Measurements from ENCODE around the gene C13orf46.

The C13orf46 gene

DNA sequence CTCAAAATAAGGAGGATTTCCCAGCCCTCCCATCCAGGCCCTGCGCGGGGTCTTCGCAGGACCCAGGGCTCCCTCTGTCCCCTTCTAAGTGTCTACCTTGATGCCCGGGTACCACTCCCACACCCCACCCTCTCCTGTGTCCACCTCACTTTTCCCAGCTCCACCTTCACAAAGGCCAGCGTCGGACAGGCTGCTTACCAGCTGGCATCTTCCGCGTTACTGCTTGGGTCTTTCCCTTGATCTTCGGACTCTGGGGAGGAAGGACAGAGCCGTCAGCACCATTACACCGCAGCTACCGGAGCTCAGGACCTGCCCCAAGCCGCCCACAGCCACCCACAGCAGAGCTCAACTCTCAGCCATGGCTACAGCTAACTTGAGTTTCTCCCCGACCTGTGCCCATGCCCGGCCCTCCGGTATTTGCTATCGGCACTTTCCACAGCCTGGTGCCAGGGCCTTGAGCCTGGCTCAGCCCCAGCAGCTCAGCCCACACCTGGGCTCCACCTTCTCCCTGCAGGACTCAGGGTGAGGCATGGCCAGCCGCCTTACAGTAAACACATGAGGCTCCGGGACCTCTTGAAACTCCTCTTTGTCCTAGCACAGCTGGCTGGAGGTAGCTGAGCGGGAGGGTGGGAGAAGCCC, 3.8 kb downstream of the C13orf46 start:
- H3K27ac Mint-ChIP-seq (ENCODE audit: low read depth), result no peak overlapping the region

DNA sequence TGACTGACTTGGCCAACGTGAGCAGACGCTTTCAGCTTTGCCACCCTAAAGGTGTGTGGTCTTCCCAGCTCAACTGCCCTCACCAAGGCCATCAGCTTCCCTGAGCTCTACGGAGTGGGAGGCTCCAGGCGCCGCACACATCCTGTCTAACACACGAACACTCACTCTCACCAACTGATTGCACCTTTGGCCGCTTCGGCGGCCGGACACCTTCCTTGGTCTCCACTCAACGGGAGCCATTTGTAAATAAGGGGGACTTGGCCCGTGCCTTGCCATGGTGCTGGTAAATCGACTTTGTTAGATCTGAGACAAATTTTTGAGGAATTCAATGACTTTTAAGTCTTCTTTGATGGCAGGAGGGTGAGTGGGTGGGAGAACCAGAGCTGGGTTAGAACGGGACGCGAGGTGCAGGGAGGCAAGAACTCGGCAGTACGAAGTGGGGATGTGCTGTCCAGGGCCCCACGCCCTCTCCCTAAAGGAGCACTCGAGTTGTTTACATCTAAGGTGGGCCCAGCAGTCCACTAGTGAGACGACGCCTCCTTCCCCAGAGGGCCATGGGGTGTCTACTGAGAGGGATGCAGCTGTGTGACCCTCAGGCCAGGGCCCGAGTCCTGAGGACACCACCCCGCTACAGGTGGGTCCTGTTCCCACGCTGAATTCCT, 4.4 kb downstream of the C13orf46 start:
- H3K9me3 Mint-ChIP-seq, result no peaks in the 10 kb centered on the region
- H3K36me3 Mint-ChIP-seq (ENCODE audit: insufficient read depth), result peaks cover 42% of the 10 kb centered on the region
- no peak overlapping the region for H3K27ac Mint-ChIP-seq (ENCODE audit: low read depth)
- H3K4me3 Mint-ChIP-seq, result no peak overlapping the region
- no peaks in the 10 kb centered on the region for H3K27me3 Mint-ChIP-seq
- H3K4me1 Mint-ChIP-seq, result no peaks in the 10 kb centered on the region
- DNase-seq (ENCODE audit: low spot score in 2 of 2) (no peak), ATAC-seq (replicated peaks; ENCODE audit: extremely low read depth, poor library complexity, severe bottlenecking) (no peak)

More for the DNA sequence above, 3.8 kb downstream of the C13orf46 start:
- H3K36me3 Mint-ChIP-seq (ENCODE audit: insufficient read depth), result peaks cover 46% of the 10 kb centered on the region
- no peak overlapping the region for H3K4me3 Mint-ChIP-seq
- no peak for DNase-seq (ENCODE audit: low spot score in 2 of 2)
- no peaks in the 10 kb centered on the region for H3K27me3 Mint-ChIP-seq
- no peak for ATAC-seq (replicated peaks; ENCODE audit: extremely low read depth, poor library complexity, severe bottlenecking)
- no peaks in the 10 kb centered on the region for H3K9me3 Mint-ChIP-seq
- H3K4me1 Mint-ChIP-seq, result no peaks in the 10 kb centered on the region

DNA sequence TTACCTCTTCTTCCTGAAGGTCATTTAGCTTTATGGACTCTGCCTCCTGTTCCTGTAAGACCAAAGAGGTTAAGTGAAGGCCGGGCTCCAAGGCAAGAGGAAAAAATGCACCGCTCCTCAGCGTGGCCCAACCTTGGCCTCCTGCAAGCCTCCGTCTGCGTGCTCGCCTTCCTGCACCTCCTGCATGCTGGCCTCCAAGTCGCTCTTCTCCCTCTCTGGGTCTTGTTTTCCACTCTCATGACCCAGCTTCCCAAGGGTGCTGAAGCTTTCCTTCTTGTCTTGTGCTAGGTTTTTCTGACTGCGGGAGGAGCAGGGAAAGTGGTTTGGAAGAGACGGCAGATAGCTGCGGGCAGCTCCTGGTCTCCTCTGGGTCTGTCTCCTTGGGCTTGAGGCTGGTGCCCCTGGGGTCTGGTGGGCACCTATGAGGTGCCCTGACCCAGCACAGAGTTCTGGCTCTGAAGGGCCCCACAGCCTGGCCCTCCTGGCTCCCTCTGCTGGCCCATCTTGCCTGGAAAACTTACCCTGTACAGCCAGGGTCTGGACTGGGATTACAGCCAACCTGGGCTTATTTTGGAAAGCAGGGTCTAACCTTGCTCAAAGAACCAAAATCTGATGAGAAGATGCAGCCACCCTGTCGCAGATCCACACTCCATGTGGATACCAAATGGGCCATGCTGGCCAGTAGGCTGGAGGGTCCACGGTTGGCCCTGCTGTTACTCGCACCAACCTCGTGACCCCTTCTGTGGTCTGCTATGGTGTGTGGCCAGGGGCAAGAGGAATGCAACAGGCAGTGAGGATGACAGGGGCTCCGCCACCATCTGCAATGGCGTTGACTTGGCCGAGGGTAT, 5.2 kb downstream of the C13orf46 start:
- DNase-seq (ENCODE audit: low spot score in 2 of 2) (no peak), ATAC-seq (replicated peaks; ENCODE audit: extremely low read depth, poor library complexity, severe bottlenecking) (no peak)
- Mint-ChIP-seq H3K27me3 (no peaks in the 10 kb centered on the region), H3K36me3 (ENCODE audit: insufficient read depth) (peaks cover 39% of the 10 kb centered on the region), H3K9me3 (no peaks in the 10 kb centered on the region), H3K4me1 (no peaks in the 10 kb centered on the region), H3K27ac (ENCODE audit: low read depth) (peak overlapping the region; percentile 16), H3K4me3 (no peak overlapping the region)

DNA sequence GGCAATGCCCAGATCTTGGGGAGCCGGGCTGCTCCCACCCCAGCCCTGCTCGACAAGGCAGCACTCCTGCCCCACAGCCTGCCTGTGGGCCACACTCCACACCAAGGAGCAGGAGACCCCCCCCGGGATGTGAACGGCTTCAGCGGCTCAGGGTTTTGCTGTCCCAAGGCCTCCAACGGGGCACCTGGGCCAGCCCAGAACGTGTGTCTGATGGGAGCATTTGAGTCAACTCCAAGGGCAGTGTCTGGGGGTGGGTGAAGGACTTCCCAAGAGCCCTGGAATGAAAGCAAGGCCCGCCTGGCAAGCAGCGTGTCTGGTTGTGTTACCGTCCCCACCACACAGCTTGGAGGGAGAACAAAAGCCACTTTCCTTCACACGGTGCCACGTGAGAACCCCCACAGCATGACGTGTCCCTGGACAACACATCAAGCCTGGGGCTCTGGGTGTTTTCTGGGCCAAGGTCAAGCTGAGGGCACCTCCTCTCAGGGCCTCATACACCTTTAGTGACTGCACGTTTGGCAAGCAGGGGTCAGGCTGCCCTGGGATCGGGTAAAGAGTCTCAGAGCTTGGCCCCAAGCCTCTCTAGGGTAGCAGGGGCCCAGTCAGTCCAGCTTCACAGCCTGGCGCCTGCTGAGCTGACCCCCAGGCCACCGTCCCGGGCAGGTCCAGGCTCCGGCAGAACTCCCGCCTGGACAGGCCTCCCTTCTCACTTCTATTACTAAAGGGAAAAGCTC, 6.0 kb downstream of the C13orf46 start:
- H3K27ac Mint-ChIP-seq (ENCODE audit: low read depth), result no peak overlapping the region
- H3K36me3 Mint-ChIP-seq (ENCODE audit: insufficient read depth), result peaks cover 39% of the 10 kb centered on the region
- no peaks in the 10 kb centered on the region for H3K4me1 Mint-ChIP-seq
- ATAC-seq (replicated peaks; ENCODE audit: extremely low read depth, poor library complexity, severe bottlenecking) (no peak), DNase-seq (ENCODE audit: low spot score in 2 of 2) (no peak)
- no peaks in the 10 kb centered on the region for H3K9me3 Mint-ChIP-seq
- no peaks in the 10 kb centered on the region for H3K27me3 Mint-ChIP-seq
- no peak overlapping the region for H3K4me3 Mint-ChIP-seq

DNA sequence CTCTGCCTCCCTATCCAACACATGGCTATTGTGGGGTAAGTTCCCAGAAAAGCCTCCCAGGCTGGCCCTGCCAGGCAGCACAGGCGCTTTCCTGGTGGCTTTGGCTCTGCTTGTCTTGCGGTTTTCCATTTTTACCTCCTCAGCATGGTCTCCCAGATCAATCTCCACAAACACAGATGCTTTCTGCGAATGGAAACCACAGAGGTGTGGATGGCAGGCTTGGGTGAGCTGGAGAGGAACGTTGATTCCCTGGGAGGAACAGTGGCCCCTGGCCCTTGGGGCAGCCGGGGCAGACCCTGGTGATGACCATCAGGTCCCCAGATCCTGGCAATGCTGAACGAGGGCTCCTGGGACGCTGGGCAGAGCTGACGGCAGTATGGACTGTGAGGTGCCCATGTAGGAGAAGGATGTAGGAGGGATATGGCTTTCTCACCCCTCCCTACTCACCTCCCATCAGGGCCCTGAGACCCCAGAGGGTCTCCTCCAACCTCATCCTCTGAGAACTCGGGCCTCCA, 6.6 kb downstream of the C13orf46 start:
- no peak for ATAC-seq (replicated peaks; ENCODE audit: extremely low read depth, poor library complexity, severe bottlenecking)
- no peaks in the 10 kb centered on the region for H3K27me3 Mint-ChIP-seq
- no peak overlapping the region for H3K27ac Mint-ChIP-seq (ENCODE audit: low read depth)
- H3K36me3 Mint-ChIP-seq (ENCODE audit: insufficient read depth), result peaks cover 37% of the 10 kb centered on the region
- no peaks in the 10 kb centered on the region for H3K9me3 Mint-ChIP-seq
- no peak for DNase-seq (ENCODE audit: low spot score in 2 of 2)
- H3K4me1 Mint-ChIP-seq, result no peaks in the 10 kb centered on the region
- H3K4me3 Mint-ChIP-seq, result no peak overlapping the region

DNA sequence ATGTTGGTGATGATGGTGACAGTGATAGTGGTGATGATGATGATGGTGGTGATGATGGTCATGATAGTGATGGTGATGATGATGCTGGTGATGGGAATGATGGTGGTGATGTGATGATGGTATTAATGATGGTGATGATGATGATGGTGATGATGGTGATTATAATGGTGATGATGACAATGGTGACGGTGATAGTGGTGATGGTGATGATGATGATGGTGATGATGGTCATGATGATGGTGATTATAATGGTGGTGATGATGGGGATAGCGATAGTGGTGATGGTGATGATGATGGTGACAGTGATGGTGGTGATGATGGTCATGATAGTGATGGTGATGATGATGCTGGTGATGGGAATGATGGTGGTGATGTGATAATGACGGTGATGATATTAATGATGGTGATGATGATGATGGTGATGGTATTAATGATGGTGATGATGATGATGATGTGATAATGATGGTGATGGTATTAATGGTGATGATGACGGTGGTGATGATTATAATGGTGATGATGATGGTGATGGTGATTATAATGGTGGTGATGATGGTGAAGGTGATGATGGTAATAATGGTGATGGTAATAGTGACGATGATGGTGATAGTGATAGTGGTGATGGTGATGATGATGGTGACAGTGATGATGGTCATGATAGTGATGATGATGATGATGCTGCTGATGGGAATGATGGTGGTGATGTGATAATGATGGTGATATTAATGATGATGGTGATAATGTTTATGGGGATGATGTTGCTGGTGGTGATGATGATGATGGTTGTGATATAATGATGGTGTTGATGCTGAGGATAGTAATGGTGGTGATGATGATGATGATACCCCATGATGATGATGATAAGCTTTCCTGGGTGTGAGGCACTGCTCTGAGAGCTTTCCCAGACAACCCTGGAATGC, 7.7 kb downstream of the C13orf46 start:
- DNase-seq (ENCODE audit: low spot score in 2 of 2) (no peak), ATAC-seq (replicated peaks; ENCODE audit: extremely low read depth, poor library complexity, severe bottlenecking) (no peak)
- Mint-ChIP-seq H3K27me3 (no peaks in the 10 kb centered on the region), H3K4me3 (no peak overlapping the region), H3K9me3 (no peaks in the 10 kb centered on the region), H3K27ac (ENCODE audit: low read depth) (no peak overlapping the region), H3K4me1 (no peaks in the 10 kb centered on the region), H3K36me3 (ENCODE audit: insufficient read depth) (peaks cover 30% of the 10 kb centered on the region)

DNA sequence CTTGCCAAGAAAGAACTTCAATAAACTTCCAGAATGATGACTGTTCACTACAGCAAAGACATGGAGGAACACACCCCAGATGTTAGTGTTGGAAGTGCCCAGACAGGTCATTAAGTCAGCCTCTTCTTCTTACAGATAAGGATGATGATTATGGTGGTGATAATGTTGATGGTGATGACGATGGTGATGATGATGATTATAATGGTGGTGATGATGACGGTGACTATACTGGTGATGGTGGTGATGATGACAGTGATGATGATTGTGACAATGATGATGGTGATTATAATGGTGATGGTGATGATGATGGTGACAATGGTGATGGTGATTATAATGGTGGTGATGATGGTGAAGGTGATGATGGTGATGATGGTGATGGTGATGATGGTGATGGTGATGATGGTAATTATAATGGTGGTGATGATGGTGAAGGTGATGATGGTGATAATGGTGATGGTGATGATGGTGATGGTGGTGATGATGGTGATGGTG, 8.4 kb downstream of the C13orf46 start:
- no peak overlapping the region for H3K27ac Mint-ChIP-seq (ENCODE audit: low read depth)
- no peak for DNase-seq (ENCODE audit: low spot score in 2 of 2)
- no peaks in the 10 kb centered on the region for H3K27me3 Mint-ChIP-seq
- H3K36me3 Mint-ChIP-seq (ENCODE audit: insufficient read depth), result peaks cover 24% of the 10 kb centered on the region
- H3K4me3 Mint-ChIP-seq, result no peak overlapping the region
- H3K4me1 Mint-ChIP-seq, result no peaks in the 10 kb centered on the region
- H3K9me3 Mint-ChIP-seq, result no peaks in the 10 kb centered on the region
- no peak for ATAC-seq (replicated peaks; ENCODE audit: extremely low read depth, poor library complexity, severe bottlenecking)

DNA sequence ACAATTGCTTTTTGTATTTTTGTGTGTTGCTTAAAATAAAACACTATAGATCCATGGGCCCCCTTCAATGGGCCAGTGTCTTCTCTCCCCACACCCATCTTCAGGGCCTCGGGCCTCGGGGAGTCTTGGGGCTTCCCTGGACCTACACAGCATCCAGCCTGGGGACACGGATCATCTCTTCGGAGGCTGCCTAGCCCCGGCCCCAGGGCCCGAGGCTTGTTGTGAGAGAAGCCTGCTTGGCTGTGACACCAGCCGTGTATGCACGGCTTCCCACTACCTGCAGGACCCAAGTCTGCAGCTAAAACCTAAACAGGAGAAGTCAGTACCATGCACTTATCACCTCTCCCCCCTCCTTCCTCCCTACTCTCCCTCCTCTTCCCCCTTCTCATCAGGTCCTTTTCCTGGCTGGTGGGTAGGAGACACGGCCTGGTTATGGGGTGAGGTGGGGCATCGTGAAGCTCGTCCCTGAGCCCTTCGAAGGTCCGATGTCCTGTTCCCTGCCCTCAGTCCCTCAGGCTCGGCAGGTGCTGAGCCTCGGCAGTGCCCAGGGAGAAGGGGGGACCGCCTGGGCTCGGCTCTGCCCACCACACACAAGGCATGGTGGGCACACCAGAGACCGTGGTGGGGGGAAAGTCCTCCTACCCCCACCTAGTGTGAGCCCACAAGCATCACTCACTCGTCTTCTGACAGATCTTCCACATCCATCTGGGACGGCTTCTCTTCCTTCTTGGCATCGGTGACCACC, 9.5 kb downstream of the C13orf46 start:
- no peak overlapping the region for H3K4me3 Mint-ChIP-seq
- DNase-seq (ENCODE audit: low spot score in 2 of 2), result no peak
- H3K4me1 Mint-ChIP-seq, result no peaks in the 10 kb centered on the region
- H3K9me3 Mint-ChIP-seq, result no peaks in the 10 kb centered on the region
- no peaks in the 10 kb centered on the region for H3K27me3 Mint-ChIP-seq
- no peak for ATAC-seq (replicated peaks; ENCODE audit: extremely low read depth, poor library complexity, severe bottlenecking)
- no peak overlapping the region for H3K27ac Mint-ChIP-seq (ENCODE audit: low read depth)
- peaks cover 19% of the 10 kb centered on the region for H3K36me3 Mint-ChIP-seq (ENCODE audit: insufficient read depth)

DNA sequence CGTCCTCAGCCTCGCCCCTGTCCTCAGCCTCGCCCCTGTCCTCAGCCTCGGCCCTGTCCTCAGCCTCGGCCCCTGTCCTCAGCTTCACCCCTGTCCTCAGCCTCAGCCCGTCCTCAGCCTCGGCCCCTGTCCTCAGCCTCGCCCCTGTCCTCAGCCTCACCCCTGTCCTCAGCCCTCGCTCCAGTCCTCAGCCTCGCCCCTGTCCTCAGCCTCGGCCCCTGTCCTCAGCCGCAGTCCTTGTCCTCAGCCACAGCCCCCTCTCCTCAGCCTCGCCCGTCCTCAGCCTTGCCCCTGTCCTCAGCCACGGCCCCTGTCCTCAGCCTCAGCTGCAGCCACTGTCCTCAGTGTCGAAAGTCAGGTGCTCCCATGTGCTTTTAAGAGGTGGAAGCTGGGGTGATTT, 10.5 kb downstream of the C13orf46 start:
- Mint-ChIP-seq H3K4me1 (no peaks in the 10 kb centered on the region), H3K27ac (ENCODE audit: low read depth) (no peak overlapping the region), H3K36me3 (ENCODE audit: insufficient read depth) (peaks cover 21% of the 10 kb centered on the region), H3K4me3 (no peak overlapping the region), H3K9me3 (no peaks in the 10 kb centered on the region), H3K27me3 (no peaks in the 10 kb centered on the region)
- ATAC-seq (replicated peaks; ENCODE audit: extremely low read depth, poor library complexity, severe bottlenecking), result no peak
- DNase-seq (ENCODE audit: low spot score in 2 of 2), result no peak

DNA sequence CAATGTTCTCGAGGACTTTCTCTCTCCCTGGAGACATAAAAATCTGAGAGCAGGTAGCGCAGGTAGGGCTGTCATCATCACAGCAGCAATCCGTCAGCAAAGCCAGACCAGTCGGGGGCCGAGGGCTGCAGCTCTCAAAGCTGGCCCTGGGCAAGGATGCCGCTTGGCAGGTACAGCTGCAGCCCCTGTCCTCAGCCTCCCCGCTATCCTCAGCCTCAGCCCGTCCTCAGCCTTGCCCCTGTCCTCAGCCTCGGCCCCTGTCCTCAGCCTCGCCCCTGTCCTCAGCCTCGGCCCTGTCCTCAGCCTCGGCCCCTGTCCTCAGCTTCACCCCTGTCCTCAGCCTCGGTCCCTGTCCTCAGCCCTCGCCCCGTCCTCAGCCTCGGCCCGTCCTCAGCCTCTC, 10.9 kb downstream of the C13orf46 start:
- no peak for ATAC-seq (replicated peaks; ENCODE audit: extremely low read depth, poor library complexity, severe bottlenecking)
- H3K4me1 Mint-ChIP-seq, result peaks cover 3% of the 10 kb centered on the region
- no peak overlapping the region for H3K4me3 Mint-ChIP-seq
- DNase-seq (ENCODE audit: low spot score in 2 of 2), result no peak
- H3K9me3 Mint-ChIP-seq, result no peaks in the 10 kb centered on the region
- H3K27ac Mint-ChIP-seq (ENCODE audit: low read depth), result no peak overlapping the region
- H3K27me3 Mint-ChIP-seq, result no peaks in the 10 kb centered on the region
- peaks cover 25% of the 10 kb centered on the region for H3K36me3 Mint-ChIP-seq (ENCODE audit: insufficient read depth)

DNA sequence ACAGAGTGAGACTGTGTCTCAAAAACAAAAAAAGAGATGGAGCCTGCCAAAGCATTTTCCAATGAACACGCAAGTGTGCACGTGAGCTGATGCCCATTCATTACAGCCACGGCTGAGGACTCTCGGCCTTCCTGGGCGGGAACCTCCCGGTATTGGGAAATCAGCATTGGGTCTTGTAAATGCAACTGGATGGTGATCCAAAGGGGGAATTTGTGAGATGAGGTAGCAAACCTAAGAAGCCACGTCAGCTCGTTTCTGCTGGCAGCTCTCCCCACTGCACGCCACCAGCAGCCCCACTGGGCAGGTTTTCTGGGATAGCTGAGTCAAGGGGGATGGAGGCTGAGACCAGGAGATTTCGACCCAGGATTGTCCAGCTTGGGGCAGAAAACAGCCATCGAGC, 11.5 kb downstream of the C13orf46 start:
- Mint-ChIP-seq H3K4me3 (no peak overlapping the region), H3K36me3 (ENCODE audit: insufficient read depth) (peaks cover 28% of the 10 kb centered on the region), H3K27me3 (no peaks in the 10 kb centered on the region), H3K27ac (ENCODE audit: low read depth) (no peak overlapping the region), H3K4me1 (peaks cover 9% of the 10 kb centered on the region), H3K9me3 (no peaks in the 10 kb centered on the region)
- ATAC-seq (replicated peaks; ENCODE audit: extremely low read depth, poor library complexity, severe bottlenecking) (no peak), DNase-seq (ENCODE audit: low spot score in 2 of 2) (no peak)
